Upper lobe of right lung (tissue), 1 donor: ENCODE measurements around the gene MAZ. TPM values are rescaled to one million over a fixed set of nuclear protein-coding genes. Genes with fewer than 3 reads are reported as not detected.
A peak's percentile ranks its signal among the peaks of the same experiment; 100 is the strongest.

Experiments
- ATAC-seq: fragments of 200-7000 bp; cut with Tn5 transposase; one replicate; pipeline ENCODE4 v1.9.1; 2020; ENCODE audit warnings: mild to moderate bottlenecking, moderate library complexity
- DNase-seq: peaks from one replicate; pipeline ENCODE4 v3.0.0-alpha.2; 2020
- H3K27ac ChIP-seq: fragments of 200-600 bp; one replicate; pipeline ENCODE4 v1.8.0; 2022
- H3K27me3 ChIP-seq: fragments of 200-600 bp; one replicate; pipeline ENCODE4 v1.8.0; 2022; ENCODE audit warnings: mild to moderate bottlenecking
- H3K36me3 ChIP-seq: fragments of 200-600 bp; one replicate; pipeline ENCODE4 v1.8.0; 2022
- H3K4me1 ChIP-seq: fragments of 200-600 bp; one replicate; pipeline ENCODE4 v1.8.0; 2022
- H3K4me3 ChIP-seq: fragments of 200-600 bp; one replicate; pipeline ENCODE4 v1.8.0; 2022; ENCODE audit warnings: mild to moderate bottlenecking
- H3K9me3 ChIP-seq: fragments of 200-600 bp; one replicate; pipeline ENCODE4 v1.8.0; 2022
- intact Hi-C: fragments of 100-400 bp; cut with DNase I; formaldehyde crosslinking; loops from one replicate; pipeline ENCODE4 v1.11.0; 2022
- total RNA-seq: library from RNA; stranded (reverse); fragmentation: NEBNext Ultra II Directional; extraction: Animal tissue kit (Norgen Biotek cat#: 25700); gene quantifications from one replicate; pipeline ENCODE4 v1.2.1, GENCODE V29; 2021
- TF ChIP-seq, protein P1 (sequence below): fragments of 200-600 bp; IDR thresholded peaks from one replicate; pipeline ENCODE4 v1.8.0; 2022; ENCODE audit warnings: antibody characterized with exemption
- donor health status: DM: no; HTN: yes; CAD: no; lungs with severe emphysema.

The MAZ gene
- total RNA-seq, 1 donor from 2014 or later: 148 TPM

- DNase-seq (no peak), ATAC-seq (no peak)
- H3K27me3 ChIP-seq: no peaks in the 10 kb centered on the region
- H3K4me3 ChIP-seq: peak overlapping the region; percentile 83
- H3K4me1 ChIP-seq: peaks cover 50% of the 10 kb centered on the region
- no peaks in the 10 kb centered on the region for H3K9me3 ChIP-seq
- intact Hi-C loops: no loop called here
- TF ChIP-seq, protein P1, sequence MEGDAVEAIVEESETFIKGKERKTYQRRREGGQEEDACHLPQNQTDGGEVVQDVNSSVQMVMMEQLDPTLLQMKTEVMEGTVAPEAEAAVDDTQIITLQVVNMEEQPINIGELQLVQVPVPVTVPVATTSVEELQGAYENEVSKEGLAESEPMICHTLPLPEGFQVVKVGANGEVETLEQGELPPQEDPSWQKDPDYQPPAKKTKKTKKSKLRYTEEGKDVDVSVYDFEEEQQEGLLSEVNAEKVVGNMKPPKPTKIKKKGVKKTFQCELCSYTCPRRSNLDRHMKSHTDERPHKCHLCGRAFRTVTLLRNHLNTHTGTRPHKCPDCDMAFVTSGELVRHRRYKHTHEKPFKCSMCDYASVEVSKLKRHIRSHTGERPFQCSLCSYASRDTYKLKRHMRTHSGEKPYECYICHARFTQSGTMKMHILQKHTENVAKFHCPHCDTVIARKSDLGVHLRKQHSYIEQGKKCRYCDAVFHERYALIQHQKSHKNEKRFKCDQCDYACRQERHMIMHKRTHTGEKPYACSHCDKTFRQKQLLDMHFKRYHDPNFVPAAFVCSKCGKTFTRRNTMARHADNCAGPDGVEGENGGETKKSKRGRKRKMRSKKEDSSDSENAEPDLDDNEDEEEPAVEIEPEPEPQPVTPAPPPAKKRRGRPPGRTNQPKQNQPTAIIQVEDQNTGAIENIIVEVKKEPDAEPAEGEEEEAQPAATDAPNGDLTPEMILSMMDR: no peak
- peaks cover 19% of the 10 kb centered on the region for H3K36me3 ChIP-seq
- peak overlapping the region; percentile 94 for H3K27ac ChIP-seq
Observed at GRCh38 chr16:29814592-29814991, 8.3 kb downstream of the MAZ start.

DNA sequence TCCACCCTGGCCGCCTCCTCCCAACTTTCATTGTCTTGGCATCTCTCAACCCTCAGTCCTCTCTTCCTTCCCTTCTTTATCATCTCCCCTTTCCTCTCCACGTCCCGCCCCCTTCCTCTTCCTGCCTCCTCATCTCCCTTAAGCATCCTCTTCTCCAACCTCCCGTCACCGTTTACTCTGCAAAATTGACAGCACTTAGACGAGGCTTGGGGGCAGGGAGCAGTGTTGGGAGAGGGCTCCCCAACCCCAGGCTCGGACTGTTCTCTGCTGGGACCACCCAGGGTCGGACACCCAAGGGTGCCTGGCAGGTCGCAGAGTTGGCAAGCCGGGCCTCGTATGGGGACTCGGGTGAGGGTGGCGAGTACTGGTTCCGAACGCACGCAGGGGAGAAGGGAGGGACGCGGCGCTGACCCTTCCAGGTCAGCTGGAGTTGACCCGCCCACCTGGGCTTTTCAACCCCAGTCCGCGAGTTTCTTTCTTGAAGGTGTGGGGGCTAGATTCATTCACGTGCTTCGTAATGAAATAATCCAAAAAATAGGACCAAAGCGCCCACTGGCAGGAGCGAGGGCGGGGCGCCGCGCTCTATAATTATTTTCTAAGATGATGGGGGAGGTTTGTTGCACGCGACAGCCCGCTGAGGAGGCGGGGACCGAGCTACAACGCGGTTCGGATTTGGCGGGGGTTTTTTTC is 8.8 kb downstream of the MAZ start:
- Histone ChIP-seq H3K9me3 (no peaks in the 10 kb centered on the region), H3K36me3 (peaks cover 13% of the 10 kb centered on the region), H3K27me3 (no peaks in the 10 kb centered on the region), H3K27ac (peak overlapping the region; percentile 94), H3K4me1 (peaks cover 52% of the 10 kb centered on the region), H3K4me3 (peak overlapping the region; percentile 83)
- TF ChIP-seq, protein P1: no peak
- ATAC-seq (no peak), DNase-seq (peak; percentile 76)
- intact Hi-C loops: no loop called here

DNA sequence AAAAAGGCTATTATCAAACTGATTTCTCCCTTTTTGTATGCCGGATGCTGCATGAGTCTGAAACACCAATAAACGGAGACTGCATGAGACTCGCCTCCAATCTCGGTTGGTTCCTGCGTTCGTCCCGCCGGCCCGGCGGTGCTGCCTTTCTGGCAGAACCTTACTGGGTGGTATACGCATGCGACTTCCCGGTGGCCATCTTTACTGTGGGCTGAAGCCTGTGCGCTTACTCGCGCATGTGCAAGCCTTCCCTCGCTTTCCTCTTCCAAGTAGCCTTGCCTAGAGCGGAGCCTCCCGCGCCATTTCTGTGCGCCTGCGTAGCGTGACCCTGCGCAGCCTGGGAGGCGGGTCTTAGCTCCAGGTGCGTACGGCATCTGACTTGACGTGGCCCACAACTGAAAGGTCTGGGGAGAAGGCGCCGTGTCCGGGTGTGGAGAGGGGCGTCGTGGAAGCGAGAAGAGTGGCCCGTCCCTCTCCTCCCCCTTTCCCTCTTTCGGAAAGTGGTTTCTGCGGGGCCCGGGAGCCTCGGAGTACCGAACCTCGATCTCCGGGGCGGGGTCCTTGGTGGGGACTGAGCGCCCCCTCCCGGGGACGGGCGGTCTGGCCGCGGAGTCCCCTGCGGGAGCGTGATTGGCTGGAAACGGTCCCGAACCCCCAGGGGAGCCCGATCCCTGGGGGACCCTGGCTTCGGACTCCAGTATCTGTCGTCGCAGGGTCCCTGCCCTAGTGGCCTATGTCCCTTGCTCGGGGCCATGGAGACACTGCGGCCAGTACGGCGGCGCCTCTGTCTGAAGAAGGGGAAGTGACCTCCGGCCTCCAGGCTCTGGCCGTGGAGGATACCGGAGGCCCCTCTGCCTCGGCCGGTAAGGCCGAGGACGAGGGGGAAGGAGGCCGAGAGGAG is 9.7 kb downstream of the MAZ start, which contains the start of gene PAGR1:
Gene PAGR1 (plus strand): TSS at position 360 of the 901 bp plus-strand sequence. CDS start 374 bp downstream, at position 734.
- Histone ChIP-seq H3K36me3 (peaks cover 10% of the 10 kb centered on the region), H3K4me3 (peak within 1 kb of the TSS; percentile 83), H3K27ac (peak within 1 kb of the TSS; percentile 94), H3K9me3 (no peaks in the 10 kb centered on the region), H3K27me3 (no peaks in the 10 kb centered on the region), H3K4me1 (peaks cover 44% of the 10 kb centered on the region)
- DNase-seq: peak; percentile 99
- intact Hi-C loops: no loop called here
- TF ChIP-seq, protein P1: peak; percentile 84
- ATAC-seq: peak; percentile 85

DNA sequence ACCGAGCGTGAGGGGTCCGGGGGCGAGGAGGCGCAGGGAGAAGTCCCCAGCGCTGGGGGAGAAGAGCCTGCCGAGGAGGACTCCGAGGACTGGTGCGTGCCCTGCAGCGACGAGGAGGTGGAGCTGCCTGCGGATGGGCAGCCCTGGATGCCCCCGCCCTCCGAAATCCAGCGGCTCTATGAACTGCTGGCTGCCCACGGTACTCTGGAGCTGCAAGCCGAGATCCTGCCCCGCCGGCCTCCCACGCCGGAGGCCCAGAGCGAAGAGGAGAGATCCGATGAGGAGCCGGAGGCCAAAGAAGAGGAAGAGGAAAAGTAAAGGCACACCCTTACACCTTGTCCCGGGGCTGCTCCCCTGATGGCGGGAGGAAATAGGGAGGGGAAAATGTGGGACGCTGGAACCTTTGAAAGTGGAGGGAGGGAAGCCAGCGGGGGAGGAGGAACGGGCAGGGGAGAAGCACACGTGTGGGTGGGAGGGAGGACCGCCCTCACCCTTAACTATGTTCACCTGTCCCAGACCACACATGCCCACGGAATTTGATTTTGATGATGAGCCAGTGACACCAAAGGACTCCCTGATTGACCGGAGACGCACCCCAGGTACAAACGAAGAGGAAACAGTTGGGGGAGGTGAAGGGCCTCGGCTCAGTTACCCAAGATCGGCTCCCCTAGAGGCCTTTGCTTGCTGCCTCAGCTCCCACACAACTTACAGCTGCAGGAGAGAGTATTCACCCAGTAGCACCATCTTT is 10.5 kb downstream of the MAZ start:
- Histone ChIP-seq H3K36me3 (peaks cover 10% of the 10 kb centered on the region), H3K9me3 (no peaks in the 10 kb centered on the region), H3K4me1 (peaks cover 42% of the 10 kb centered on the region), H3K27me3 (no peaks in the 10 kb centered on the region), H3K4me3 (peak overlapping the region; percentile 83), H3K27ac (peak overlapping the region; percentile 94)
- peak; percentile 36 for ATAC-seq
- intact Hi-C loops: no loop called here
- DNase-seq: peak; percentile 88
- TF ChIP-seq, protein P1: no peak

DNA sequence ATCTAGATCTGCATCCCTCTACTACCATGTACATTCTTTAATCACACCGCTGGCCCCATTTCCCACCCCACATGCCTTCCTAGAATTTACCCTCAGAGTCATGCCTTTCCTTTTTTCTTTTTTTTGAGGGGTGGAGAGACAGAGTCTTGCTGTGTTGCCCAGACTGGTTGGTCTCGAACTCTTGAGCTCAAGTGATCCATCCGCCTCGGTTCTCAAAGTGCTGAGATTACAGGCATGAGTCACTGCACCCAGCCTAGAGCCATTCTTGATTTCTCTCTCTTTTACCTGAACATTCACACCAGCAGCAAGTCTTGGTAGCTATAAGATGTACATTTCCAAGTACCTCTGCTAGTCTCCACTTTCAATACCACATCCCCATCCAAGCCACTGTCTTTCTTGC is 11.8 kb downstream of the MAZ start:
- intact Hi-C loops: no loop called here
- Histone ChIP-seq H3K9me3 (no peaks in the 10 kb centered on the region), H3K4me1 (peaks cover 47% of the 10 kb centered on the region), H3K36me3 (peaks cover 10% of the 10 kb centered on the region), H3K27me3 (no peaks in the 10 kb centered on the region), H3K27ac (no peak overlapping the region), H3K4me3 (no peak overlapping the region)
- TF ChIP-seq, protein P1: no peak
- ATAC-seq (no peak), DNase-seq (no peak)
